Ovary (tissue), 9 donors: ENCODE measurements around the gene PRUNE1. TPM values are rescaled to one million over a fixed set of nuclear protein-coding genes. Genes with fewer than 3 reads are reported as not detected.

ENCODE experiments used
- DNase-seq, 5 donors: peaks; one replicate each; pipeline ENCODE4 v3.0.0-alpha.2; 2019 to 2020
- H3K27ac ChIP-seq, 2 donors: fragments of 200-600 bp; one replicate each; pipeline versions ENCODE4 v1.5.1 to v1.8.0; 2019 to 2022
- H3K27me3 ChIP-seq: fragments of 200-600 bp; one replicate; pipeline ENCODE4 v1.8.0; 2022
- H3K36me3 ChIP-seq: fragments of 200-600 bp; sonication (generic); one replicate; pipeline ENCODE4 v1.5.1; 2019
- H3K4me1 ChIP-seq: one replicate; pipeline ENCODE4 v1.8.1; 2013; ENCODE audit warnings: mild to moderate bottlenecking, moderate library complexity; ENCODE audit not compliant: insufficient read depth
- H3K4me3 ChIP-seq: fragments of 200-600 bp; sonication (generic); one replicate; pipeline ENCODE4 v1.5.1; 2017
- H3K9me3 ChIP-seq, 2 donors: fragments of 200-600 bp in 1 of 2; sonication (generic) in 1 of 2; one replicate each; pipeline versions ENCODE4 v1.5.1 to v1.8.1; 2013 to 2019; ENCODE audit warnings: mild to moderate bottlenecking in 1 of 2, moderate library complexity in 1 of 2
- CTCF ChIP-seq, 3 donors: fragments of 450-650 bp in 2 of 3; fragments of 200-600 bp in 1 of 3; IDR thresholded peaks; one replicate each; pipeline versions ENCODE4 v1.5.1 to v1.8.0; 2016 to 2022; ENCODE audit warnings: antibody characterized with exemption in 3 of 3, mild to moderate bottlenecking in 1 of 3
- EP300 ChIP-seq: sonication (generic); formaldehyde crosslinking; IDR thresholded peaks from one replicate; pipeline ENCODE4 v1.6.1; 2017; ENCODE audit warnings: antibody characterized with exemption
- POLR2A ChIP-seq: fragments of 450-650 bp; IDR thresholded peaks from one replicate; pipeline ENCODE4 v1.6.1; 2017; ENCODE audit warnings: antibody characterized with exemption, mild to moderate bottlenecking, moderate library complexity
- WGBS, 3 donors: extraction: QIAGEN DNeasy Blood & Tissue Kit in 1 of 3; methylation state at CpG; one replicate each; pipeline versions ENCODE4 v1.1.5 to v1.1.7; 2013 to 2017; 5-methylcytosine and 5-hydroxymethylcytosine counted together
- intact Hi-C, 4 donors: fragments of 100-400 bp; cut with DNase I; formaldehyde crosslinking; loops; one replicate each; pipeline versions ENCODE4 v1.11.0 to v1.15.1; 2022 to 2023
- polyA plus RNA-seq, 2 donors: library from polyadenylated mRNA; stranded (reverse); fragments of 200-250 nt in 1 of 2; fragments of 350-450 nt in 1 of 2; fragmentation: Illumina TruSeq in 1 of 2; extraction: RNeasy Lipid Tissue Mini Kit (QIAGEN cat#74804) in 1 of 2; gene quantifications; one replicate each; pipeline ENCODE4 v1.2.3, GENCODE V29; 2013 to 2014
- total RNA-seq, 7 donors: library from RNA; depleted of rRNA in 2 of 7; stranded (reverse); fragments of >200 nt in 2 of 7; fragmentation: NEBNext Ultra II Directional in 3 of 7; extraction: Animal tissue kit (Norgen Biotek cat#: 25700) in 3 of 7; gene quantifications; one replicate each; pipeline versions ENCODE4 v1.1.0 to v1.2.4, GENCODE V29; 2016 to 2023
- donor health status: DM: no; HTN: no; CAD: no; lungs with moderate emphysema.
- donor health status: DM: no; HTN: no; CAD: no.
- donor health status: Bipolar disorder and iron deficiency.
- donor health status: DM: yes; HTN: yes; CAD: no.
- donor health status: DM: no; HTN: no; CAD: no.
- donor health status: DM: yes; HTN: yes; CAD: no.

The PRUNE1 gene
- total and polyA plus RNA-seq, 9 donors, result 17.2 to 30.7 (median 22.9) TPM

- TF ChIP-seq EP300 (no peak), CTCF (IDR thresholded peaks at IDR 0.05) (no peak), POLR2A (no peak)
- H3K27ac ChIP-seq, result no peak overlapping the region
- H3K27me3 ChIP-seq, result no peaks in the 10 kb centered on the region
- intact Hi-C loops, result loop anchor here in 2 of 4 donors (5.0 to 10.0 kb wide), 3 partner anchors 45 to 407 kb away; partner anchors contain the start of genes ENSA (in 1 of the 2) and SETDB1 (in 1 of the 2)
- DNase-seq, result no peak
- no peaks in the 10 kb centered on the region for H3K9me3 ChIP-seq
- H3K36me3 ChIP-seq, result no peaks in the 10 kb centered on the region
- 73 to 85% (median 77%) methylated on average over 3 of the region's 3 CpGs for WGBS, 3 donors
- H3K4me1 ChIP-seq, result peaks cover 27% of the 10 kb centered on the region
- H3K4me3 ChIP-seq, result no peak overlapping the region
Observed at GRCh38 chr1:150969626-150970025, 38.6 kb upstream of the PRUNE1 start.

- peak; percentile 72 to 90 (median 79) for DNase-seq
- Histone ChIP-seq H3K9me3 (no peaks in the 10 kb centered on the region), H3K36me3 (no peaks in the 10 kb centered on the region), H3K27ac (peak overlapping the region in 1 of 2 donors; percentile 74), H3K4me1 (peaks cover 27% of the 10 kb centered on the region), H3K27me3 (no peaks in the 10 kb centered on the region), H3K4me3 (no peak overlapping the region)
- WGBS, 3 donors, result 18 to 25% (median 19%) methylated on average over 11 of the region's 11 CpGs
- intact Hi-C loops, result loop anchor here in 2 of 4 donors (5.0 to 10.0 kb wide), 3 partner anchors 46 to 409 kb away; partner anchors contain the start of genes ENSA (in 1 of the 2) and SETDB1 (in 1 of the 2)
- TF ChIP-seq EP300 (no peak), POLR2A (no peak), CTCF (IDR thresholded peaks at IDR 0.05) (no peak)
Observed at GRCh38 chr1:150970808-150971582, 37.3 kb upstream of the PRUNE1 start.

DNA sequence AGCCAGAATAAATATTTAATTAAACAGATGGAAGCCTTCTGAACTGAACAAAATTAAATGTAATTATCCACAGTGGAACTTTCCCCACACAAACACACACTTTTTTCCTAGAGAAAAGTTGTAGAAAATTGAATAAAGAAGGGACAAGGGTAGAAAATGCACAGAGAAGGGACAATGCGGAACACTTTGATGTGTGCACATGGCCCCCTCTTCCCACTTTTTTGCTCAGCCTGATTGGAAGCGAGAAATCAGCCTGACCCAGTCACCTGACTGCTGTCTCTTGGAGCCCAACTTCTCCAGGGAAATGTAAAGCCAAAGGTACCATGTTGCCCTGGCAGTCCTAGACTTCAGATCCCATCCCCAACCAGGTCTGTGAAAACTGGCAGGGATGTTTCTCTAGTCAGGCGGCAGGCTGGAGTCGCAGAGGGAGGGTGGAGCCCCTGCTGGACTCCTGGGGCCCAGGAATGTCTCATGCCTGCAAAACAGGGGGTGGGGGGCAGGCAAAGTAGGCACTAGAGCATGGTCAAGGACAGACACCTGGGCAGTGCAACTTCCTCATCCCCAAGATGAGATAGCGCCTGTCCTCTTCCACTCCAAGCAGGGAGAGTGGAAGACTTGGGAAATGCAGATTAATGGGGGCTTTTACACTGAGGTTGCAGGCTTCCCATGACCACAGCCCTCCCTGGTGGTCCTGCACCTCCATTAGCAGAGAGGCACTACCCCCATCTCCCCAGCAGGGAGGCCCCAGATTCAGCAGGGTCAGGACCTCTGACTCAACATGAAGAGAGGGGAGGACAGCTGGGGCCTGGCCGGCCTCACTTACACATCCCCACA is 36.4 kb upstream of the PRUNE1 start:
- no peaks in the 10 kb centered on the region for H3K9me3 ChIP-seq
- H3K4me1 ChIP-seq, result peaks cover 27% of the 10 kb centered on the region
- intact Hi-C loops, result loop anchor here in 2 of 4 donors (5.0 to 10.0 kb wide), 3 partner anchors 47 to 409 kb away; partner anchors contain the start of genes ENSA (in 1 of the 2) and SETDB1 (in 1 of the 2)
- H3K4me3 ChIP-seq, result peak overlapping the region; percentile 4
- H3K36me3 ChIP-seq, result no peaks in the 10 kb centered on the region
- peak overlapping the region; percentile 50 to 74 for H3K27ac ChIP-seq
- peak in 1 of 5 donors; percentile 26 for DNase-seq
- WGBS, 3 donors, result 63 to 65% (median 64%) methylated on average over 6 of the region's 6 CpGs
- TF ChIP-seq POLR2A, result no peak
- no peak for TF ChIP-seq CTCF (IDR thresholded peaks at IDR 0.05)
- TF ChIP-seq EP300, result no peak
- no peaks in the 10 kb centered on the region for H3K27me3 ChIP-seq

GRCh38 chr1:150972417-150972940 is 35.8 kb upstream of the PRUNE1 start:
- WGBS, 3 donors, result 51 to 59% (median 56%) methylated on average over 4 of the region's 4 CpGs
- intact Hi-C loops, result loop anchor here in 2 of 4 donors (5.0 to 10.0 kb wide), 3 partner anchors 48 to 410 kb away; partner anchors contain the start of genes ENSA (in 1 of the 2) and SETDB1 (in 1 of the 2)
- peak overlapping the region; percentile 4 for H3K4me3 ChIP-seq
- H3K9me3 ChIP-seq, result no peaks in the 10 kb centered on the region
- peaks cover 27% of the 10 kb centered on the region for H3K4me1 ChIP-seq
- peak in 1 of 5 donors; percentile 24 for DNase-seq
- H3K36me3 ChIP-seq, result no peaks in the 10 kb centered on the region
- peak overlapping the region in 1 of 2 donors; percentile 74 for H3K27ac ChIP-seq
- no peak for TF ChIP-seq POLR2A
- TF ChIP-seq CTCF (IDR thresholded peaks at IDR 0.05), result no peak
- no peak for TF ChIP-seq EP300
- H3K27me3 ChIP-seq, result no peaks in the 10 kb centered on the region
